ENCODE results near the gene JAKMIP1.

- TF ChIP-seq CTCF (IDR thresholded peaks at IDR 0.05) = no peak
- TF ChIP-seq POLR2A (IDR thresholded peaks at IDR 0.05) = no peak
These were observed 21.8 kb upstream of the JAKMIP1 start for GRCh38 chr4:6221851-6222760.
